Panc1 (cell line): ENCODE measurements around the gene PPP1CC. TPM values are rescaled to one million over a fixed set of nuclear protein-coding genes. Genes with fewer than 3 reads are reported as not detected.
"Not testable (repeated sequence)": the region's sequence is repeated elsewhere in the genome, so short reads cannot be mapped to it uniquely, and the experiment has no call there.

Source experiments
- ATAC-seq: fragments of 200-7000 bp; cut with Tn5 transposase; 2 replicates; pipeline ENCODE4 v1.9.1; 2020; ENCODE audit warnings: mild to moderate bottlenecking, moderate library complexity
- BruUV-seq: library from RNA; stranded (reverse); fragments of 400-500 nt; replicated peaks from 2 replicates; lab custom pipeline; 2021; lab: Mats Ljungman, UMichigan
- CTCF ChIA-PET: fragments of 300-600 bp; sonication (Branson Sonifier 250); formaldehyde crosslinking; loops from one replicate; lab custom pipeline; 2022; ENCODE audit warnings: antibody characterized with exemption; lab: Charles Lee
- POLR2A ChIA-PET: fragments of 300-600 bp; sonication (Branson Sonifier 250); formaldehyde crosslinking; loops from one replicate; lab custom pipeline; 2022; ENCODE audit warnings: antibody characterized with exemption; lab: Charles Lee
- DNase-seq: peaks from one replicate; pipeline ENCODE4 v3.0.0-alpha.2; 2010; ENCODE audit warnings: low read depth, low spot score
- H3K27ac ChIP-seq: 2 replicates; pipeline ENCODE4 v1.5.1; 2011; ENCODE audit warnings: mild to moderate bottlenecking, low read length, inconsistent platforms
- H3K27me3 ChIP-seq: fragments of 200-500 bp; sonication (Bioruptor generic); 2 replicates; pipeline ENCODE4 v1.6.0; 2014; ENCODE audit warnings: low read length, inconsistent platforms; ENCODE audit not compliant: control insufficient read depth, insufficient read depth
- H3K36me3 ChIP-seq: fragments of 200-500 bp; sonication (Bioruptor generic); 2 replicates; pipeline ENCODE4 v1.5.1; 2014; ENCODE audit warnings: inconsistent platforms, mild to moderate bottlenecking, low read length, moderate library complexity; ENCODE audit not compliant: control insufficient read depth, insufficient read depth
- H3K4me1 ChIP-seq: 2 replicates; pipeline ENCODE4 v1.5.1; 2011; ENCODE audit warnings: inconsistent platforms, mild to moderate bottlenecking, low read length, moderate library complexity; ENCODE audit not compliant: control insufficient read depth, insufficient read depth
- H3K4me3 ChIP-seq, 2 experiments: 2 replicates each; pipeline ENCODE4 v1.5.1; 2011 to 2012; ENCODE audit warnings: low read depth in 2 of 2, low read length in 2 of 2, mild to moderate bottlenecking in 2 of 2, inconsistent platforms in 1 of 2, moderate library complexity in 1 of 2
- H3K9me3 ChIP-seq: fragments of 200-500 bp; sonication (Bioruptor generic); 2 replicates; pipeline ENCODE4 v1.5.1; 2014; ENCODE audit warnings: low read depth, mild to moderate bottlenecking, inconsistent platforms, low read length, moderate library complexity; ENCODE audit not compliant: control insufficient read depth, insufficient read depth
- CTCF ChIP-seq: fragments of 450-650 bp; IDR thresholded peaks from 2 replicates; pipeline ENCODE4 v1.5.1; 2017; ENCODE audit warnings: mild to moderate bottlenecking
- POLR2AphosphoS5 ChIP-seq: IDR thresholded peaks from 2 replicates; pipeline ENCODE4 v1.6.1; 2012; ENCODE audit warnings: mild to moderate bottlenecking, low read depth, low read length, moderate library complexity
- REST ChIP-seq, 2 experiments: IDR thresholded peaks; 2 replicates each; pipeline ENCODE4 v1.6.1; 2011 to 2012; ENCODE audit warnings: low read depth in 2 of 2, control low read depth in 1 of 2, low read length in 1 of 2, mild to moderate bottlenecking in 1 of 2, moderate library complexity in 1 of 2; ENCODE audit not compliant: insufficient read depth in 1 of 2
- SIN3A ChIP-seq: IDR thresholded peaks from 2 replicates; pipeline ENCODE4 v1.6.1; 2012; ENCODE audit warnings: low read depth, mild to moderate bottlenecking, low read length, moderate library complexity, borderline replicate concordance; ENCODE audit not compliant: insufficient read depth
- TCF7L2 ChIP-seq: IDR thresholded peaks from 2 replicates; pipeline ENCODE4 v1.6.1; 2011; ENCODE audit warnings: mild to moderate bottlenecking, low read depth, low read length, inconsistent platforms
- in situ Hi-C: cut with HindIII; loops from 2 replicates; pipeline ENCODE4 v1.10.0; 2016; ENCODE audit warnings: low sequenced_read_pairs, low pct_unique_long_range_greater_than_20kb
- intact Hi-C: fragments of 100-400 bp; cut with micrococcal nuclease; formaldehyde crosslinking; loops from one replicate; pipeline ENCODE4 v1.10.0; 2022; ENCODE audit not compliant: unreplicated experiment
- total RNA-seq: library from RNA; stranded (reverse); gene quantifications from one replicate; pipeline ENCODE4 v1.2.1, GENCODE V29; 2021; ENCODE audit not compliant: unreplicated experiment

PPP1CC gene
- total RNA-seq, 1 experiment from 2014 or later, result 219 TPM

GRCh38 chr12:110739488-110739887 is 3.2 kb downstream of the PPP1CC start:
- Histone ChIP-seq H3K9me3 (no peaks in the 10 kb centered on the region), H3K4me3 (peak overlapping the region; percentile 27 to 96), H3K27ac (peak overlapping the region; percentile 89; the same call in 1 of the 2 replicates), H3K27me3 (no peaks in the 10 kb centered on the region), H3K4me1 (peaks cover 36% of the 10 kb centered on the region), H3K36me3 (peaks cover 12% of the 10 kb centered on the region)
- POLR2A ChIA-PET, result no interaction called here
- ATAC-seq, result no peak
- TF ChIP-seq POLR2AphosphoS5 (no peak), SIN3A (no peak), CTCF (no peak), TCF7L2 (no peak), REST (IDR thresholded peaks at IDR 0.05; ENCODE audit: insufficient read depth in 1 of 2, low read depth in 2 of 2, low read length in 1 of 2) (no peak)
- DNase-seq, result no peak
- BruUV-seq, result no TSS peak
- intact Hi-C loops, result no loop called here
- CTCF ChIA-PET, result no interaction called here
- in situ Hi-C loops, result no loop called here

GRCh38 chr12:110737532-110737931 is 5.2 kb downstream of the PPP1CC start:
- ChIA-PET POLR2A (no interaction called here), CTCF (interaction anchor here (0.6 kb wide), 1 partner anchor 537 kb away, joined by 4 read pairs; no protein-coding TSS in a partner anchor)
- no peak for TF ChIP-seq REST (IDR thresholded peaks at IDR 0.05; ENCODE audit: insufficient read depth in 1 of 2, low read depth in 2 of 2, low read length in 1 of 2)
- TF ChIP-seq POLR2AphosphoS5, result no peak
- no peak for TF ChIP-seq CTCF
- TF ChIP-seq SIN3A, result no peak
- no peak for TF ChIP-seq TCF7L2
- Histone ChIP-seq H3K9me3 (no peaks in the 10 kb centered on the region), H3K4me1 (peaks cover 46% of the 10 kb centered on the region), H3K27ac (no peak overlapping the region), H3K36me3 (peaks cover 12% of the 10 kb centered on the region), H3K27me3 (no peaks in the 10 kb centered on the region), H3K4me3 (no peak overlapping the region; a peak in 1 of 4 replicates)
- ATAC-seq (no peak), DNase-seq (no peak)
- in situ Hi-C loops (no loop called here), intact Hi-C loops (no loop called here)
- BruUV-seq, result no TSS peak

GRCh38 chr12:110737016-110737415 is 5.7 kb downstream of the PPP1CC start:
- H3K27ac ChIP-seq, POLR2A ChIA-PET, intact Hi-C loops, H3K4me3 ChIP-seq, H3K9me3 ChIP-seq, DNase-seq, ATAC-seq, CTCF ChIA-PET, BruUV-seq, in situ Hi-C loops, H3K27me3 ChIP-seq, H3K36me3 ChIP-seq: not testable (repeated sequence)
- peaks cover 48% of the 10 kb centered on the region for H3K4me1 ChIP-seq
